Astrocyte of the spinal cord (primary cell): ENCODE data around the gene MACF1.

ENCODE experiments used
- DNase-seq: peaks from one replicate; pipeline ENCODE4 v3.0.0; 2011; ENCODE audit warnings: low read depth, low spot score
- H3K4me3 ChIP-seq: 2 replicates; pipeline ENCODE4 v1.5.1; 2011; ENCODE audit warnings: low read depth, mild to moderate bottlenecking, low read length, moderate library complexity
- CTCF ChIP-seq: IDR thresholded peaks from 2 replicates; pipeline ENCODE4 v1.5.1; 2012; ENCODE audit warnings: low read depth, mild to moderate bottlenecking, low read length, inconsistent platforms
- in situ Hi-C: cut with HindIII; loops from 2 replicates; pipeline ENCODE4 v1.10.0; 2017; ENCODE audit warnings: low sequenced_read_pairs

MACF1 gene

GRCh38 chr1:39385067-39385988 is 180.8 kb downstream of the MACF1 start:
- in situ Hi-C loops: no loop called here

DNA sequence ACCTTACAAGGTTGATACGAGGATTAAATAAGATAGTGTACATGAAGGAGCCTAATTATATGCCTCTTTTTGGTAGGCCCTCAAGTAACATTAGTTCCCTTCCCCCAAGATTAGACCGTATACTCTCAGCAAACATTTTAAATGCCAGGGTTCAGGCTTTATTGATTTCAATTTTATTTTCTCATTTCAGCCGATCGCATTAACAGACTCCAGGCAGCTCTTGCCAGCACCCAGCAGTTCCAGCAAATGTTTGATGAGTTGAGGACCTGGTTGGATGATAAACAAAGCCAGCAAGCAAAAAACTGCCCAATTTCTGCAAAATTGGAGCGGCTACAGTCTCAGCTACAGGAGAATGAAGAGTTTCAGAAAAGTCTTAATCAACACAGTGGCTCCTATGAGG is 182.5 kb downstream of the MACF1 start:
- no peak for TF ChIP-seq CTCF
- in situ Hi-C loops: no loop called here
- no peak overlapping the region for H3K4me3 ChIP-seq
- no peak for DNase-seq

More at GRCh38 chr1:39385067-39385988, 180.8 kb downstream of the MACF1 start:
- no peak overlapping the region for H3K4me3 ChIP-seq
- TF ChIP-seq CTCF: no peak
- DNase-seq: no peak

GRCh38 chr1:39387452-39387851 is 183.0 kb downstream of the MACF1 start:
- TF ChIP-seq CTCF: peak; percentile 22
- in situ Hi-C loops: no loop called here
- no peak overlapping the region for H3K4me3 ChIP-seq
- DNase-seq: peak; percentile 85

- in situ Hi-C loops: no loop called here
- H3K4me3 ChIP-seq: no peak overlapping the region
- DNase-seq: peak; percentile 93
- TF ChIP-seq CTCF: no peak
These were observed 187.5 kb downstream of the MACF1 start for GRCh38 chr1:39391691-39392679.

- in situ Hi-C loops: no loop called here
- no peak for TF ChIP-seq CTCF
- no peak overlapping the region for H3K4me3 ChIP-seq
- DNase-seq: no peak
These were observed 188.5 kb downstream of the MACF1 start for GRCh38 chr1:39392851-39393573.

DNA sequence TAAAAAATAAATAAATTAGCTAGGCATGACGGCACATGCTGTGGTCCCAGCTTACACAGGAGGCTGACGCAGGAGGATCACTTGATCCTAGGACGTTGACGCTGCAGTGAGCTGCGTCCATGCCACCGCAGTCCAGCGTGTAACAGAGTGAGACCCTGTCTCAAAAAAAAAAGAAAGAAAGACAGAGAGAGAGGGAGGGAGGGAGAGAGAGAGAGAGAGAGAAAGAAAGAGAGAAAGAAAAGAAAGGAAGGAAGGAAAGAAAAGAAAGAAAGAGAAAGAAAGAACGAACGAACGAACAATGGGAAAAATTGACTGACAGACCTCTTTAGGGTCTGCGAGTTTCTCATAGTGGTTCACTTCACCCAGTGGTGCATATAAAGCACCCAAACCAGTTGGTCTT is 189.2 kb downstream of the MACF1 start:
- in situ Hi-C loops: no loop called here
- DNase-seq: no peak
- no peak for TF ChIP-seq CTCF
- no peak overlapping the region for H3K4me3 ChIP-seq
